Right ventricle myocardium superior (tissue), 1 donor: ENCODE results near the gene SYNGR1. TPM values are rescaled to one million over a fixed set of nuclear protein-coding genes. Genes with fewer than 3 reads are reported as not detected.
"Not testable (repeated sequence)": the region's sequence is repeated elsewhere in the genome, so short reads cannot be mapped to it uniquely, and the experiment has no call there.

Experiments used
- ATAC-seq: fragments of 200-7000 bp; cut with Tn5 transposase; one replicate; pipeline ENCODE4 v1.9.1; 2020; ENCODE audit warnings: mild to moderate bottlenecking; ENCODE audit not compliant: poor library complexity
- DNase-seq: peaks from one replicate; pipeline ENCODE4 v3.0.0-alpha.2; 2020
- intact Hi-C: fragments of 100-400 bp; cut with DNase I; formaldehyde crosslinking; loops from one replicate; pipeline ENCODE4 v1.11.2; 2022
- total RNA-seq: library from RNA; stranded (reverse); fragmentation: NEBNext Ultra II Directional; extraction: Animal tissue kit (Norgen Biotek cat#: 25700); gene quantifications from one replicate; pipeline ENCODE4 v1.2.1, GENCODE V29; 2021
- donor health status: DM: no; HTN: yes; CAD: no; lungs with severe emphysema.

SYNGR1 gene
- total RNA-seq, 1 donor from 2014 or later, result 32.2 TPM

GRCh38 chr22:39314251-39314971, 35.4 kb upstream of the SYNGR1 start:
- peak; percentile 7 for ATAC-seq
- intact Hi-C loops, result loop anchor here (5.0 kb wide), 1 partner anchor 77 kb away; no protein-coding TSS in a partner anchor
- DNase-seq, result no peak

GRCh38 chr22:39315389-39315788, 34.4 kb upstream of the SYNGR1 start:
- intact Hi-C loops, result no loop called here
- ATAC-seq (no peak), DNase-seq (no peak)

- peak; percentile 78 for DNase-seq
- peak; percentile 37 for ATAC-seq
- intact Hi-C loops, result no loop called here
Measured at GRCh38 chr22:39316440-39317083, 33.2 kb upstream of the SYNGR1 start.

- intact Hi-C loops, result no loop called here
- ATAC-seq (no peak), DNase-seq (no peak)
Measured at GRCh38 chr22:39317084-39317774, 32.6 kb upstream of the SYNGR1 start.

- intact Hi-C loops, result no loop called here
- ATAC-seq, result no peak
- DNase-seq, result no peak
Measured at GRCh38 chr22:39317775-39318506, 31.9 kb upstream of the SYNGR1 start.

GRCh38 chr22:39318507-39319283, 31.1 kb upstream of the SYNGR1 start:
- peak; percentile 25 for ATAC-seq
- DNase-seq, result no peak
- intact Hi-C loops, result no loop called here

- peak; percentile 93 for ATAC-seq
- peak; percentile 99 for DNase-seq
- intact Hi-C loops, result no loop called here
Measured at GRCh38 chr22:39319284-39320022, 30.3 kb upstream of the SYNGR1 start, which contains the start of gene RPL3. TSS of gene RPL3 (minus strand) at chr22:39319623. CDS start at chr22:39319597, 26 bp downstream.

- intact Hi-C loops, DNase-seq: not testable (repeated sequence)
Measured at GRCh38 chr22:39320616-39321029, 29.2 kb upstream of the SYNGR1 start.

GRCh38 chr22:39325392-39325932, 24.3 kb upstream of the SYNGR1 start:
- DNase-seq, result no peak
- ATAC-seq, result no peak
- intact Hi-C loops, result no loop called here

More at GRCh38 chr22:39320616-39321029, 29.2 kb upstream of the SYNGR1 start:
- ATAC-seq, result not testable (repeated sequence)

- intact Hi-C loops, result no loop called here
- ATAC-seq (no peak), DNase-seq (no peak)
Measured at GRCh38 chr22:39327995-39328754, 21.6 kb upstream of the SYNGR1 start.

- intact Hi-C loops, DNase-seq, ATAC-seq: not testable (repeated sequence)
Measured at GRCh38 chr22:39330553-39330952, 19.2 kb upstream of the SYNGR1 start.

GRCh38 chr22:39332441-39333064, 17.2 kb upstream of the SYNGR1 start:
- intact Hi-C loops, result no loop called here
- ATAC-seq (peak; percentile 39), DNase-seq (no peak)

- intact Hi-C loops, result no loop called here
- ATAC-seq (no peak), DNase-seq (no peak)
Measured at GRCh38 chr22:39336411-39336810, 13.4 kb upstream of the SYNGR1 start.

- intact Hi-C loops, result loop anchor here (10.0 kb wide), 1 partner anchor 185 kb away; the partner anchor contains the start of gene ATF4
- DNase-seq, ATAC-seq: not testable (repeated sequence)
Measured at GRCh38 chr22:39339775-39340174, 10.0 kb upstream of the SYNGR1 start.

- intact Hi-C loops, result loop anchor here (10.0 kb wide), 1 partner anchor 184 kb away; the partner anchor contains the start of gene ATF4
- ATAC-seq, result no peak
Measured at GRCh38 chr22:39341179-39341578, 8.6 kb upstream of the SYNGR1 start.

More at GRCh38 chr22:39341179-39341578, 8.6 kb upstream of the SYNGR1 start:
- no peak for DNase-seq
